Keratinocyte (primary cell): ENCODE results near the gene AADACL3. TPM values are rescaled to one million over a fixed set of nuclear protein-coding genes. Genes with fewer than 3 reads are reported as not detected.

Source experiments
- DNase-seq: peaks from one replicate; pipeline ENCODE4 v3.0.0-alpha.2; 2011; ENCODE audit warnings: low read depth, missing footprints, low spot score
- FAIRE-seq: peaks from 2 replicates; lab custom pipeline; 2011; peaks lifted over from hg19 to GRCh38; lab: Jason Lieb, UNC
- H2AFZ ChIP-seq: 2 replicates; pipeline ENCODE4 v1.6.0; 2012; ENCODE audit warnings: low read length, control low read depth, inconsistent platforms; ENCODE audit not compliant: control insufficient read depth
- H3K27ac ChIP-seq: 2 replicates; pipeline ENCODE4 v1.5.1; 2011; ENCODE audit warnings: low read length; ENCODE audit not compliant: control insufficient read depth, insufficient read depth
- H3K27me3 ChIP-seq: 3 replicates; pipeline ENCODE4 v1.6.0; 2011; ENCODE audit warnings: low read length; ENCODE audit not compliant: control insufficient read depth, insufficient read depth; ENCODE audit errors: extremely low read depth
- H3K36me3 ChIP-seq, 2 experiments: 2 replicates in 1 of 2; 3 replicates in 1 of 2; pipeline ENCODE4 v1.5.1; 2011; ENCODE audit warnings: low read length in 2 of 2, mild to moderate bottlenecking in 1 of 2; ENCODE audit not compliant: control insufficient read depth in 2 of 2, insufficient read depth in 2 of 2; ENCODE audit errors: extremely low read depth in 1 of 2
- H3K4me1 ChIP-seq: 3 replicates; pipeline ENCODE4 v1.5.1; 2011; ENCODE audit warnings: low read length; ENCODE audit not compliant: control insufficient read depth, insufficient read depth; ENCODE audit errors: extremely low read depth
- H3K4me2 ChIP-seq: 3 replicates; pipeline ENCODE4 v1.6.0; 2011; ENCODE audit warnings: low read depth, low read length; ENCODE audit not compliant: control insufficient read depth, insufficient read depth; ENCODE audit errors: extremely low read depth
- H3K4me3 ChIP-seq, 3 experiments: fragments of 200-600 bp in 1 of 3; sonication (generic) in 1 of 3; 2 replicates in 2 of 3; 3 replicates in 1 of 3; pipeline ENCODE4 v1.5.1; 2011 to 2016; ENCODE audit warnings: low read length in 3 of 3, mild to moderate bottlenecking in 3 of 3, control low read depth in 2 of 3, inconsistent platforms in 1 of 3, low read depth in 1 of 3, mixed read lengths in 1 of 3, mixed run types in 1 of 3, moderate library complexity in 1 of 3; ENCODE audit not compliant: control insufficient read depth in 2 of 3, insufficient read depth in 2 of 3; ENCODE audit errors: extremely low read depth in 1 of 3
- H3K79me2 ChIP-seq: 2 replicates; pipeline ENCODE4 v1.6.0; 2012; ENCODE audit warnings: low read length; ENCODE audit not compliant: control insufficient read depth, insufficient read depth
- H3K9ac ChIP-seq: 3 replicates; pipeline ENCODE4 v1.6.0; 2011; ENCODE audit warnings: low read length; ENCODE audit not compliant: control insufficient read depth, insufficient read depth; ENCODE audit errors: extremely low read depth
- H3K9me1 ChIP-seq: 3 replicates; pipeline ENCODE4 v1.6.0; 2011; ENCODE audit warnings: low read length; ENCODE audit not compliant: control insufficient read depth, insufficient read depth; ENCODE audit errors: extremely low read depth
- H3K9me3 ChIP-seq: 2 replicates; pipeline ENCODE4 v1.5.1; 2012; ENCODE audit warnings: low read depth, low read length; ENCODE audit not compliant: control insufficient read depth
- H4K20me1 ChIP-seq: 3 replicates; pipeline ENCODE4 v1.6.0; 2011; ENCODE audit warnings: low read length; ENCODE audit not compliant: control insufficient read depth, insufficient read depth; ENCODE audit errors: extremely low read depth
- CTCF ChIP-seq, 3 experiments: IDR thresholded peaks in 1 of 3; conservative IDR thresholded peaks in 1 of 3; optimal IDR thresholded peaks in 1 of 3; 2 replicates in 2 of 3; 3 replicates in 1 of 3; pipeline versions ENCODE3 to v1.5.1; 2011; ENCODE audit warnings: low read length in 3 of 3, mild to moderate bottlenecking in 3 of 3, moderate library complexity in 2 of 3, control low read depth in 1 of 3, inconsistent platforms in 1 of 3; ENCODE audit not compliant: insufficient read depth in 2 of 3; ENCODE audit errors: extremely low read depth in 1 of 3
- EZH2 ChIP-seq: IDR thresholded peaks from one replicate; pipeline ENCODE4 v1.6.1; 2012; ENCODE audit warnings: inconsistent platforms, mild to moderate bottlenecking, low read length, moderate library complexity
- dilution Hi-C: fragments of 300-500 bp; cut with MboI; formaldehyde crosslinking; loops from one replicate; pipeline ENCODE4 v1.7.0; 2020; ENCODE audit warnings: low sequenced_read_pairs; ENCODE audit not compliant: extremely low pct_ligation_motif_present
- polyA plus RNA-seq, 5 experiments: library from polyadenylated mRNA; depleted of rRNA in 3 of 5; stranded (reverse) in 3 of 5; stranded (forward) in 1 of 5; unstranded in 1 of 5; fragments of >200 nt; gene quantifications; 1 replicate in 1 of 5; 2 replicates in 3 of 5; 3 replicates in 1 of 5; pipeline versions ENCODE4 v1.2.1 to v1.2.3, GENCODE V29; 2011 to 2012; ENCODE audit warnings: missing spikeins in 2 of 5, low read depth in 1 of 5, low replicate concordance in 1 of 5

Gene AADACL3
- polyA plus RNA-seq, 1 donor (not counting 4 experiments of a cell fraction or from before 2014, with no cell fraction given): 0.03 TPM

GRCh38 chr1:12722626-12723025 is 6.7 kb downstream of the AADACL3 start:
- dilution Hi-C loops: no loop called here
- no peak for FAIRE-seq
- Histone ChIP-seq H3K36me3 (no peaks in the 10 kb centered on the region), H2AFZ (no peak overlapping the region), H3K4me2 (no peak overlapping the region), H3K27me3 (no peaks in the 10 kb centered on the region), H3K27ac (no peak overlapping the region), H4K20me1 (no peaks in the 10 kb centered on the region), H3K4me1 (no peaks in the 10 kb centered on the region), H3K9ac (no peak overlapping the region), H3K9me3 (no peaks in the 10 kb centered on the region), H3K9me1 (no peaks in the 10 kb centered on the region), H3K4me3 (no peak overlapping the region), H3K79me2 (no peaks in the 10 kb centered on the region)
- no peak for TF ChIP-seq EZH2
- TF ChIP-seq CTCF (optimal IDR thresholded peaks at IDR 0.05 in 1 of 3, IDR thresholded peaks at IDR 0.05 in 1 of 3, conservative IDR thresholded peaks at IDR 0.05 in 1 of 3; ENCODE audit: extremely low read depth in 1 of 3, insufficient read depth in 2 of 3, low read length in 3 of 3): no peak
- no peak for DNase-seq

GRCh38 chr1:12728391-12728790 is 12.5 kb downstream of the AADACL3 start:
- Histone ChIP-seq H3K9me1 (no peaks in the 10 kb centered on the region), H3K27me3 (no peaks in the 10 kb centered on the region), H3K9ac (no peak overlapping the region), H3K79me2 (no peaks in the 10 kb centered on the region), H3K4me2 (no peak overlapping the region), H3K27ac (no peak overlapping the region), H2AFZ (no peak overlapping the region), H3K9me3 (no peaks in the 10 kb centered on the region), H3K36me3 (no peaks in the 10 kb centered on the region), H3K4me3 (no peak overlapping the region), H4K20me1 (no peaks in the 10 kb centered on the region), H3K4me1 (no peaks in the 10 kb centered on the region)
- FAIRE-seq: no peak
- no peak for TF ChIP-seq EZH2
- TF ChIP-seq CTCF (optimal IDR thresholded peaks at IDR 0.05 in 1 of 3, IDR thresholded peaks at IDR 0.05 in 1 of 3, conservative IDR thresholded peaks at IDR 0.05 in 1 of 3; ENCODE audit: extremely low read depth in 1 of 3, insufficient read depth in 2 of 3, low read length in 3 of 3): no peak
- no peak for DNase-seq
- dilution Hi-C loops: no loop called here
